Measurements from ENCODE around the gene SUDS3. TPM values are rescaled to one million over a fixed set of nuclear protein-coding genes. Genes with fewer than 3 reads are reported as not detected.

Gene SUDS3
- total RNA-seq, 4 donors from 2014 or later, result 37.7 to 66.3 (median 50.1) TPM

DNA sequence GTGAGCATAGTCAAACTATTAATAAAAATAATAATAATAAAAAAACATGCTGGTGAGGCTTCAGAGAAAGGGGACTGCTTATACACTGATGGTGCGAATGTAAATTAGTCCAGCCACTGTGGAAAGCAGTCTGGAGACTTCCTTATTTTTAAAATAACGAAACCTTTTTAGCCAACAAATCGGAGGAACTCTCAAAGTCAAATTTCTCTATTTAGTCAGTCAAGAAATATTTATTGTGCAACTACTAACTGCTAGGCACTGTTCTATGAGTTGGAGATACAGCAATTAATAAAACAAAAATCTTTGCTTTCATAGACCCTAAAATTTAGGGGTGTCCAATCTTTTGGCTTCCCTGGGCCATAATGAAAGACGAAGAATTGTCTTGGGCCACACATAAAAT is 14.5 kb upstream of the SUDS3 start:
- 92% methylated on average over 4 of the region's 4 CpGs for WGBS
- Histone ChIP-seq H3K4me1 (peaks cover 13% of the 10 kb centered on the region), H3K36me3 (no peaks in the 10 kb centered on the region), H3K27me3 (no peaks in the 10 kb centered on the region), H3K4me3 (no peak overlapping the region), H3K27ac (no peak overlapping the region), H3K9me3 (no peaks in the 10 kb centered on the region)
- TF ChIP-seq POLR2A (IDR thresholded peaks at IDR 0.05), result no peak
- TF ChIP-seq EP300 (IDR thresholded peaks at IDR 0.05), result no peak
- TF ChIP-seq POLR2AphosphoS5 (IDR thresholded peaks at IDR 0.05), result no peak
- no peak for TF ChIP-seq CTCF (IDR thresholded peaks at IDR 0.05)
- DNase-seq (ENCODE audit: low spot score in 2 of 2), result no peak

- 95% methylated on average over 4 of the region's 4 CpGs for WGBS
- TF ChIP-seq EP300 (IDR thresholded peaks at IDR 0.05) (no peak), CTCF (IDR thresholded peaks at IDR 0.05) (no peak), POLR2A (IDR thresholded peaks at IDR 0.05) (no peak), POLR2AphosphoS5 (IDR thresholded peaks at IDR 0.05) (no peak)
- H3K27me3 ChIP-seq, result no peaks in the 10 kb centered on the region
These were observed 7.5 kb upstream of the SUDS3 start for GRCh38 chr12:118368821-118369220.

DNA sequence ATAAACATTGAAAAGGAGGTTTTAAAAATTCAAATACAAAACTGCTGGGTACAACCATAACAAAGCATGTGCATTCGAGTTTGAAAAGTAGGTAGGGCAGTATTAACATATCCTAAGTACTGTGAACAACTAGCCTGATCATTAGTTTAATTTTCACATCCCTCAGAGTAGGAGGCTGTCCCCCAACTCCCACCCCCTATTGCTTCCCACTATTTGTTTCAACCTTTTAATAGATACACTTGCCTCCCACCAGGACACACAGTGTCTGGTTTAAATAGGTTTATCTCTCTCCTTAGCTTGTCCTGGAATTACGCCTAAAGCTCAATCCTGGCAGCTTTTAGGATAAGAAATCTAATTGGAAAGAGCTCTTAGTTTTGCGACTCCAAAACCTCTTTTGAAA is 5.8 kb upstream of the SUDS3 start:
- H3K36me3 ChIP-seq, result no peaks in the 10 kb centered on the region
- peaks cover 42% of the 10 kb centered on the region for H3K4me1 ChIP-seq
- peak overlapping the region; percentile 89 for H3K4me3 ChIP-seq
- H3K27me3 ChIP-seq, result no peaks in the 10 kb centered on the region
- no peak overlapping the region for H3K27ac ChIP-seq
- TF ChIP-seq EP300 (IDR thresholded peaks at IDR 0.05) (no peak), POLR2AphosphoS5 (IDR thresholded peaks at IDR 0.05) (no peak), CTCF (IDR thresholded peaks at IDR 0.05) (no peak), POLR2A (IDR thresholded peaks at IDR 0.05) (no peak)
- no peaks in the 10 kb centered on the region for H3K9me3 ChIP-seq
- no peak for DNase-seq (ENCODE audit: low spot score in 2 of 2)
- 25% methylated on average over 3 of the region's 3 CpGs for WGBS

More at GRCh38 chr12:118368821-118369220, 7.5 kb upstream of the SUDS3 start:
- Histone ChIP-seq H3K4me1 (peaks cover 26% of the 10 kb centered on the region), H3K36me3 (no peaks in the 10 kb centered on the region), H3K27ac (no peak overlapping the region), H3K9me3 (no peaks in the 10 kb centered on the region), H3K4me3 (no peak overlapping the region)
- no peak for DNase-seq (ENCODE audit: low spot score in 2 of 2)

GRCh38 chr12:118371321-118372282 is 4.8 kb upstream of the SUDS3 start:
- DNase-seq (ENCODE audit: low spot score in 2 of 2), result peak; percentile 73 to 82
- peak overlapping the region; percentile 92 for H3K27ac ChIP-seq
- TF ChIP-seq POLR2A (IDR thresholded peaks at IDR 0.05) (no peak), CTCF (IDR thresholded peaks at IDR 0.05) (no peak), POLR2AphosphoS5 (IDR thresholded peaks at IDR 0.05) (no peak), EP300 (IDR thresholded peaks at IDR 0.05) (no peak)
- no peaks in the 10 kb centered on the region for H3K36me3 ChIP-seq
- under 1% methylated on average over 37 of the region's 60 CpGs for WGBS
- peaks cover 47% of the 10 kb centered on the region for H3K4me1 ChIP-seq
- H3K9me3 ChIP-seq, result no peaks in the 10 kb centered on the region
- H3K4me3 ChIP-seq, result peak overlapping the region; percentile 89
- no peaks in the 10 kb centered on the region for H3K27me3 ChIP-seq

Measured in suprapubic skin (tissue), 4 donors.